Transverse colon (tissue), 4 donors: ENCODE data around the gene ZBTB43.

Experiments used
- CTCF ChIP-seq, 5 experiments: fragments of 200-600 bp in 3 of 5; fragments of 450-650 bp in 2 of 5; sonication (generic) in 3 of 5; IDR thresholded peaks; 1 replicate in 2 of 5; 2 replicates in 3 of 5; pipeline ENCODE4 v1.5.1; 2016 to 2017; ENCODE audit warnings: antibody characterized with exemption in 5 of 5, inconsistent platforms in 3 of 5, mild to moderate bottlenecking in 2 of 5, moderate library complexity in 1 of 5
- EP300 ChIP-seq: sonication (generic); formaldehyde crosslinking; IDR thresholded peaks from one replicate; pipeline ENCODE4 v1.6.1; 2017; ENCODE audit warnings: antibody characterized with exemption, low read depth
- POLR2A ChIP-seq: fragments of 450-650 bp; IDR thresholded peaks from one replicate; pipeline ENCODE4 v1.6.1; 2016; ENCODE audit warnings: antibody characterized with exemption, mild to moderate bottlenecking, moderate library complexity
- POLR2AphosphoS5 ChIP-seq, 3 donors: sonication (generic); formaldehyde crosslinking; IDR thresholded peaks; one replicate each; pipeline ENCODE4 v1.6.1; 2016; ENCODE audit warnings: antibody characterized with exemption in 3 of 3

- TF ChIP-seq CTCF (IDR thresholded peaks at IDR 0.05) (no peak), EP300 (no peak), POLR2A (no peak), POLR2AphosphoS5 (IDR thresholded peaks at IDR 0.05) (no peak)
Measured at GRCh38 chr9:126761274-126761673, 43.6 kb upstream of the ZBTB43 start.
